DMS53 treated with DMSO at 0.1 percent for 48 hours (cell line): ENCODE data around the gene BRD2.

ENCODE experiments used
- DNase-seq: peaks from one replicate; lab custom pipeline; 2025; ENCODE audit not compliant: unreplicated experiment; lab: John Stamatoyannopoulos, UW

BRD2 gene

GRCh38 chr6:32971242-32971580 is 2.8 kb downstream of the BRD2 start:
- DNase-seq, result no peak

- DNase-seq, result peak; percentile 98
Measured at GRCh38 chr6:32971581-32972352, 3.4 kb downstream of the BRD2 start.

GRCh38 chr6:32972353-32973143 is 4.2 kb downstream of the BRD2 start:
- DNase-seq, result no peak

GRCh38 chr6:32973144-32974015 is 5.0 kb downstream of the BRD2 start:
- no peak for DNase-seq

GRCh38 chr6:32974016-32974333 is 5.6 kb downstream of the BRD2 start:
- no peak for DNase-seq

- no peak for DNase-seq
Measured at GRCh38 chr6:32974541-32975308, 6.3 kb downstream of the BRD2 start.

GRCh38 chr6:32975886-32976285 is 7.5 kb downstream of the BRD2 start:
- no peak for DNase-seq

- DNase-seq, result no peak
Measured at GRCh38 chr6:32976334-32977069, 8.1 kb downstream of the BRD2 start.

GRCh38 chr6:32977272-32977952 is 9.0 kb downstream of the BRD2 start:
- DNase-seq, result no peak

GRCh38 chr6:32977953-32978324 is 9.5 kb downstream of the BRD2 start:
- DNase-seq, result no peak

GRCh38 chr6:32979720-32980487 is 11.5 kb downstream of the BRD2 start:
- DNase-seq, result no peak

- no peak for DNase-seq
Measured at GRCh38 chr6:32980488-32981038, 12.2 kb downstream of the BRD2 start.

- peak; percentile 86 for DNase-seq
Measured at GRCh38 chr6:32982084-32982701, 13.8 kb downstream of the BRD2 start.

- DNase-seq, result no peak
Measured at GRCh38 chr6:32982702-32983492, 14.5 kb downstream of the BRD2 start.

GRCh38 chr6:32983493-32983848 is 15.1 kb downstream of the BRD2 start:
- DNase-seq, result no peak

GRCh38 chr6:32983964-32984621 is 15.7 kb downstream of the BRD2 start:
- DNase-seq, result no peak
